NT2/D1 (cell line): ENCODE data around the gene SMAD2.

Source experiments
- SUZ12 ChIP-seq: IDR thresholded peaks from 2 replicates; pipeline ENCODE4 v1.6.1; 2011; ENCODE audit not compliant: insufficient read length, insufficient read depth; ENCODE audit errors: extremely low read depth
- YY1 ChIP-seq: IDR thresholded peaks from 2 replicates; pipeline ENCODE4 v1.6.1; 2011; ENCODE audit not compliant: insufficient read length, insufficient read depth
- ZNF274 ChIP-seq: IDR thresholded peaks from 2 replicates; pipeline ENCODE4 v1.6.1; 2011; ENCODE audit warnings: mild to moderate bottlenecking, low read depth, low read length

DNA sequence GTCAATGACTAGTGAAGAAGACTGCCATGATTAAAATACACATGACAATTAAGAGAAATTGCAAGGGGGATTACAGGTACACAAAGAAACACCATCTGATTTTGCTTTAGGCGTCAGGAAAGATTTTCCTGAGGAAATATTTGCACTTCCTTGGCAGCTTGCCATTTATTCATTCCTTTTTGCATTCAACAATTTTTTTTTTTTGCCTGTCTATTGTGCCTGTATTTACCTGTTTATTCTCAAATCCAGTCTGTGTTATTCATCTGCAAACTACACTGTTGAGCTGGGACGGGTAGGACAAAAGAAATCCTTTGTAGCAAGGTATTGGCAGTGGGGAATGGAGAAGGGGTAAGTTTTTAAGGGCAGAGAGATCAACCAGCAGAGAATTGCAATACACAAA, 31.8 kb downstream of the SMAD2 start:
- no peak for TF ChIP-seq ZNF274
- no peak for TF ChIP-seq SUZ12
- no peak for TF ChIP-seq YY1
